HG03025 (cell line): ENCODE measurements around the gene ANKMY1.

ENCODE experiments used
- ATAC-seq: cut with Tn5 transposase; IDR thresholded peaks from one replicate; pipeline ENCODE4 v1.9.1; 2021; ENCODE audit warnings: mild to moderate bottlenecking, moderate library complexity; ENCODE audit not compliant: unreplicated experiment, low FRiP score

Gene ANKMY1

GRCh38 chr2:240595381-240596079 lies 37.7 kb upstream of the ANKMY1 start:
- no peak for ATAC-seq

GRCh38 chr2:240594511-240595380 lies 37.0 kb upstream of the ANKMY1 start:
- no peak for ATAC-seq

GRCh38 chr2:240593703-240594451 lies 36.1 kb upstream of the ANKMY1 start:
- ATAC-seq: no peak

- no peak for ATAC-seq
These were observed 35.4 kb upstream of the ANKMY1 start for GRCh38 chr2:240593026-240593702.

- ATAC-seq: no peak
These were observed 34.0 kb upstream of the ANKMY1 start for GRCh38 chr2:240591784-240592183.

GRCh38 chr2:240591226-240591625 lies 33.4 kb upstream of the ANKMY1 start:
- no peak for ATAC-seq

- ATAC-seq: no peak
These were observed 32.9 kb upstream of the ANKMY1 start for GRCh38 chr2:240590681-240591111.

- ATAC-seq: no peak
These were observed 32.2 kb upstream of the ANKMY1 start for GRCh38 chr2:240589850-240590525.

GRCh38 chr2:240589375-240589774 lies 31.6 kb upstream of the ANKMY1 start:
- no peak for ATAC-seq

GRCh38 chr2:240588669-240589068 lies 30.9 kb upstream of the ANKMY1 start:
- no peak for ATAC-seq

- no peak for ATAC-seq
These were observed 30.3 kb upstream of the ANKMY1 start for GRCh38 chr2:240588006-240588655.

GRCh38 chr2:240586919-240587800 lies 29.4 kb upstream of the ANKMY1 start:
- peak; percentile 4 for ATAC-seq

GRCh38 chr2:240586198-240586918 lies 28.6 kb upstream of the ANKMY1 start, which contains the start of gene CAPN10:
Gene CAPN10 (plus strand): TSS chr2:240586734. CDS start chr2:240586912, 178 bp downstream.
- ATAC-seq: peak; percentile 53

GRCh38 chr2:240585681-240586197 lies 28.0 kb upstream of the ANKMY1 start:
- no peak for ATAC-seq

GRCh38 chr2:240585101-240585500 lies 27.3 kb upstream of the ANKMY1 start:
- no peak for ATAC-seq

GRCh38 chr2:240584486-240585031 lies 26.8 kb upstream of the ANKMY1 start:
- ATAC-seq: peak; percentile 54

GRCh38 chr2:240583774-240584173 lies 26.0 kb upstream of the ANKMY1 start:
- no peak for ATAC-seq
